Naive B cell (primary cell): ENCODE measurements around the gene ZNF185. TPM values are rescaled to one million over a fixed set of nuclear protein-coding genes. Genes with fewer than 3 reads are reported as not detected.
"Not testable (repeated sequence)": the region's sequence is repeated elsewhere in the genome, so short reads cannot be mapped to it uniquely, and the experiment has no call there.

Experiments
- ATAC-seq, 2 donors: fragments of 150-1000 bp; cut with Tn5 transposase; 2 replicates each; pipeline ENCODE4 v1.10.0; 2021; ENCODE audit warnings: low read depth in 2 of 2, mild to moderate bottlenecking in 2 of 2, moderate library complexity in 2 of 2
- DNase-seq: peaks from one replicate; pipeline ENCODE4 v3.0.0; 2022
- H3K27ac Mint-ChIP-seq, 6 donors: one replicate each; pipeline ENCODE4 v1.8.0; 2020 to 2022; ENCODE audit warnings: mild to moderate bottlenecking in 6 of 6, mixed read lengths in 6 of 6, moderate library complexity in 5 of 6, inconsistent platforms in 2 of 6
- H3K27me3 Mint-ChIP-seq, 3 donors: one replicate each; pipeline ENCODE4 v1.8.0; 2021 to 2022; ENCODE audit warnings: mixed read lengths in 3 of 3, mild to moderate bottlenecking in 1 of 3
- H3K36me3 Mint-ChIP-seq, 2 donors: one replicate each; pipeline ENCODE4 v1.8.0; 2020 to 2022; ENCODE audit warnings: mixed read lengths in 2 of 2, inconsistent platforms in 1 of 2, mild to moderate bottlenecking in 1 of 2
- H3K4me1 Mint-ChIP-seq, 3 donors: one replicate each; pipeline ENCODE4 v1.8.0; 2020 to 2022; ENCODE audit warnings: mixed read lengths in 3 of 3, inconsistent platforms in 1 of 3, mild to moderate bottlenecking in 1 of 3, moderate library complexity in 1 of 3
- H3K4me3 Mint-ChIP-seq, 8 donors: one replicate each; pipeline ENCODE4 v1.8.0; 2020 to 2022; ENCODE audit warnings: mild to moderate bottlenecking in 8 of 8, mixed read lengths in 8 of 8, moderate library complexity in 8 of 8, inconsistent platforms in 2 of 8
- H3K9me3 Mint-ChIP-seq, 7 donors: one replicate each; pipeline ENCODE4 v1.8.0; 2020 to 2022; ENCODE audit warnings: mixed read lengths in 7 of 7, mild to moderate bottlenecking in 5 of 7, inconsistent platforms in 2 of 7, moderate library complexity in 1 of 7
- polyA plus RNA-seq, 6 donors: library from polyadenylated mRNA; unstranded; fragments of 300-500 nt; fragmentation: Illumina TruSeq; gene quantifications; one replicate each; pipeline ENCODE4 v1.2.3, GENCODE V29; 2021; ENCODE audit warnings: low read depth in 6 of 6

ZNF185 gene
- polyA plus RNA-seq, 6 donors from 2014 or later, result 0.55 to 4.3 (median 2.4) TPM

- Mint-ChIP-seq H3K27ac (no peak overlapping the region), H3K4me1 (peaks cover 0 to 7% (median 0%) of the 10 kb centered on the region in 3 donors), H3K36me3 (no peaks in the 10 kb centered on the region), H3K27me3 (peaks cover 17 to 47% (median 35%) of the 10 kb centered on the region in 3 donors), H3K9me3 (peaks cover 0 to 2% (median 0%) of the 10 kb centered on the region in 7 donors), H3K4me3 (no peak overlapping the region)
- DNase-seq (no peak), ATAC-seq (no peak)
Observed at GRCh38 chrX:152899874-152900719, 2.2 kb downstream of the ZNF185 start.

- ATAC-seq, result no peak
- DNase-seq, result no peak
- H3K4me1 Mint-ChIP-seq, result peaks cover 0 to 7% (median 0%) of the 10 kb centered on the region in 3 donors
- no peak overlapping the region for H3K4me3 Mint-ChIP-seq
- peaks cover 0 to 2% (median 0%) of the 10 kb centered on the region in 7 donors for H3K9me3 Mint-ChIP-seq
- H3K27me3 Mint-ChIP-seq, result peaks cover 10 to 38% (median 28%) of the 10 kb centered on the region in 3 donors
- H3K36me3 Mint-ChIP-seq, result no peaks in the 10 kb centered on the region
- H3K27ac Mint-ChIP-seq, result no peak overlapping the region
Observed at GRCh38 chrX:152900937-152901445, 3.1 kb downstream of the ZNF185 start.

GRCh38 chrX:152901816-152902501 is 4.1 kb downstream of the ZNF185 start:
- DNase-seq (no peak), ATAC-seq (no peak)
- peaks cover 0 to 2% (median 0%) of the 10 kb centered on the region in 7 donors for H3K9me3 Mint-ChIP-seq
- H3K4me3 Mint-ChIP-seq, result no peak overlapping the region
- H3K36me3 Mint-ChIP-seq, result no peaks in the 10 kb centered on the region
- no peak overlapping the region for H3K27ac Mint-ChIP-seq
- peaks cover 4 to 32% (median 24%) of the 10 kb centered on the region in 3 donors for H3K27me3 Mint-ChIP-seq
- no peaks in the 10 kb centered on the region for H3K4me1 Mint-ChIP-seq

- Mint-ChIP-seq H3K4me3 (no peak overlapping the region), H3K36me3 (no peaks in the 10 kb centered on the region), H3K4me1 (no peaks in the 10 kb centered on the region), H3K9me3 (peaks cover 0 to 2% (median 0%) of the 10 kb centered on the region in 7 donors), H3K27ac (no peak overlapping the region), H3K27me3 (peaks cover 4 to 34% (median 26%) of the 10 kb centered on the region in 3 donors)
- no peak for ATAC-seq
- no peak for DNase-seq
Observed at GRCh38 chrX:152902502-152902820, 4.6 kb downstream of the ZNF185 start.

GRCh38 chrX:152903589-152903988 is 5.7 kb downstream of the ZNF185 start:
- ATAC-seq (no peak), DNase-seq (no peak)
- no peak overlapping the region for H3K4me3 Mint-ChIP-seq
- peaks cover 0 to 2% (median 0%) of the 10 kb centered on the region in 7 donors for H3K9me3 Mint-ChIP-seq
- no peaks in the 10 kb centered on the region for H3K4me1 Mint-ChIP-seq
- H3K36me3 Mint-ChIP-seq, result no peaks in the 10 kb centered on the region
- no peak overlapping the region for H3K27ac Mint-ChIP-seq
- H3K27me3 Mint-ChIP-seq, result peaks cover 4 to 43% (median 29%) of the 10 kb centered on the region in 3 donors

GRCh38 chrX:152904151-152905080 is 6.5 kb downstream of the ZNF185 start:
- Mint-ChIP-seq H3K27me3 (peaks cover 4 to 43% (median 25%) of the 10 kb centered on the region in 3 donors), H3K36me3 (no peaks in the 10 kb centered on the region), H3K4me3 (no peak overlapping the region), H3K27ac (no peak overlapping the region), H3K9me3 (peaks cover 0 to 2% (median 0%) of the 10 kb centered on the region in 7 donors), H3K4me1 (no peaks in the 10 kb centered on the region)
- ATAC-seq (peak in 1 of 2 donors; percentile 30), DNase-seq (peak; percentile 19)

GRCh38 chrX:152905081-152905420 is 7.2 kb downstream of the ZNF185 start:
- Mint-ChIP-seq H3K4me1 (peaks cover 0 to 2% (median 0%) of the 10 kb centered on the region in 3 donors), H3K27ac (no peak overlapping the region), H3K36me3 (no peaks in the 10 kb centered on the region), H3K27me3 (peaks cover 4 to 40% (median 25%) of the 10 kb centered on the region in 3 donors), H3K9me3 (peaks cover 0 to 2% (median 0%) of the 10 kb centered on the region in 7 donors), H3K4me3 (no peak overlapping the region)
- DNase-seq (no peak), ATAC-seq (no peak)

GRCh38 chrX:152907084-152907651 is 9.3 kb downstream of the ZNF185 start:
- Mint-ChIP-seq H3K27me3 (peaks cover 4 to 27% (median 25%) of the 10 kb centered on the region in 3 donors), H3K4me3 (no peak overlapping the region), H3K9me3 (peaks cover 0 to 2% (median 0%) of the 10 kb centered on the region in 7 donors), H3K27ac (peak overlapping the region in 1 of 6 donors; percentile 73), H3K4me1 (peaks cover 0 to 3% (median 3%) of the 10 kb centered on the region in 3 donors), H3K36me3 (no peaks in the 10 kb centered on the region)
- DNase-seq, result no peak
- ATAC-seq, result no peak

GRCh38 chrX:152908486-152908885 is 10.6 kb downstream of the ZNF185 start:
- Mint-ChIP-seq H3K27me3 (peaks cover 0 to 17% (median 17%) of the 10 kb centered on the region in 3 donors), H3K4me3 (no peak overlapping the region), H3K36me3 (no peaks in the 10 kb centered on the region), H3K4me1 (peaks cover 0 to 3% (median 3%) of the 10 kb centered on the region in 3 donors), H3K27ac (no peak overlapping the region), H3K9me3 (peaks cover 0 to 4% (median 0%) of the 10 kb centered on the region in 7 donors)
- ATAC-seq (no peak), DNase-seq (no peak)

- not testable (repeated sequence) for H3K4me1 Mint-ChIP-seq, DNase-seq, H3K27ac Mint-ChIP-seq, H3K36me3 Mint-ChIP-seq, H3K9me3 Mint-ChIP-seq
- peak overlapping the region in 1 of 8 donors; percentile 40 for H3K4me3 Mint-ChIP-seq
- peaks cover 0 to 25% (median 17%) of the 10 kb centered on the region in 3 donors for H3K27me3 Mint-ChIP-seq
- ATAC-seq, result peak; percentile 39 to 49
Observed at GRCh38 chrX:152910018-152910417, 12.2 kb downstream of the ZNF185 start.

GRCh38 chrX:152912106-152912505 is 14.2 kb downstream of the ZNF185 start:
- Mint-ChIP-seq H3K27ac (no peak overlapping the region), H3K9me3 (peaks cover 0 to 4% (median 0%) of the 10 kb centered on the region in 7 donors), H3K4me3 (no peak overlapping the region), H3K27me3 (peaks cover 3 to 20% (median 10%) of the 10 kb centered on the region in 3 donors), H3K36me3 (no peaks in the 10 kb centered on the region), H3K4me1 (peaks cover 0 to 10% (median 8%) of the 10 kb centered on the region in 3 donors)
- ATAC-seq (no peak), DNase-seq (no peak)

- Mint-ChIP-seq H3K9me3 (peaks cover 0 to 4% (median 0%) of the 10 kb centered on the region in 7 donors), H3K27ac (no peak overlapping the region), H3K27me3 (peaks cover 3 to 15% (median 4%) of the 10 kb centered on the region in 3 donors), H3K36me3 (no peaks in the 10 kb centered on the region), H3K4me1 (peaks cover 0 to 10% (median 8%) of the 10 kb centered on the region in 3 donors), H3K4me3 (no peak overlapping the region)
- ATAC-seq (no peak), DNase-seq (no peak)
Observed at GRCh38 chrX:152912641-152913040, 14.8 kb downstream of the ZNF185 start.
